ENCODE results near the gene COX8A.
"Not testable (repeated sequence)": the region's sequence is repeated elsewhere in the genome, so short reads cannot be mapped to it uniquely, and the experiment has no call there.

COX8A gene

GRCh38 chr11:63966444-63966843 lies 8.0 kb upstream of the COX8A start:
- in situ Hi-C loops (cut with MboI; ENCODE audit: low sequenced_read_pairs, unreplicated experiment): no loop called here
- DNase-seq (ENCODE audit: low spot score): no peak
- TF ChIP-seq CTCF (IDR thresholded peaks at IDR 0.05; ENCODE audit: borderline replicate concordance, control extremely low read depth, extremely low read depth, insufficient read depth, missing control alignments): no peak

- TF ChIP-seq CTCF (IDR thresholded peaks at IDR 0.05; ENCODE audit: borderline replicate concordance, control extremely low read depth, extremely low read depth, insufficient read depth, missing control alignments): no peak
- in situ Hi-C loops (cut with MboI; ENCODE audit: low sequenced_read_pairs, unreplicated experiment): no loop called here
- no peak for DNase-seq (ENCODE audit: low spot score)
These were observed 5.0 kb upstream of the COX8A start for GRCh38 chr11:63969461-63969860.

GRCh38 chr11:63970902-63971301 lies 3.5 kb upstream of the COX8A start:
- in situ Hi-C loops (cut with MboI; ENCODE audit: low sequenced_read_pairs, unreplicated experiment): no loop called here
- no peak for TF ChIP-seq CTCF (IDR thresholded peaks at IDR 0.05; ENCODE audit: borderline replicate concordance, control extremely low read depth, extremely low read depth, insufficient read depth, missing control alignments)

GRCh38 chr11:63973912-63974258 lies 535 bp upstream of the COX8A start:
- DNase-seq (ENCODE audit: low spot score); in situ Hi-C loops (cut with MboI; ENCODE audit: low sequenced_read_pairs, unreplicated experiment): not testable (repeated sequence)

More at GRCh38 chr11:63970902-63971301, 3.5 kb upstream of the COX8A start:
- DNase-seq (ENCODE audit: low spot score): no peak

- DNase-seq (ENCODE audit: low spot score): no peak
- in situ Hi-C loops (cut with MboI; ENCODE audit: low sequenced_read_pairs, unreplicated experiment): loop anchor here (25.0 kb wide), 1 partner anchor 309 kb away; the partner anchor contains the start of genes BAD, GPR137 and KCNK4
- no peak for TF ChIP-seq CTCF (IDR thresholded peaks at IDR 0.05; ENCODE audit: borderline replicate concordance, control extremely low read depth, extremely low read depth, insufficient read depth, missing control alignments)
These were observed 4.3 kb downstream of the COX8A start for GRCh38 chr11:63978551-63979239.

- in situ Hi-C loops (cut with MboI; ENCODE audit: low sequenced_read_pairs, unreplicated experiment): loop anchor here (25.0 kb wide), 1 partner anchor 308 kb away; the partner anchor contains the start of genes BAD, GPR137 and KCNK4
- TF ChIP-seq CTCF (IDR thresholded peaks at IDR 0.05; ENCODE audit: borderline replicate concordance, control extremely low read depth, extremely low read depth, insufficient read depth, missing control alignments): no peak
- no peak for DNase-seq (ENCODE audit: low spot score)
These were observed 5.0 kb downstream of the COX8A start for GRCh38 chr11:63979426-63979825.

- peak; percentile 83 for DNase-seq (ENCODE audit: low spot score)
- TF ChIP-seq CTCF (IDR thresholded peaks at IDR 0.05; ENCODE audit: borderline replicate concordance, control extremely low read depth, extremely low read depth, insufficient read depth, missing control alignments): no peak
- in situ Hi-C loops (cut with MboI; ENCODE audit: low sequenced_read_pairs, unreplicated experiment): loop anchor here (25.0 kb wide), 1 partner anchor 302 kb away; the partner anchor contains the start of genes BAD, GPR137 and KCNK4
These were observed 11.4 kb downstream of the COX8A start for GRCh38 chr11:63985812-63986155.
